Gastrocnemius medialis (tissue), 4 donors: ENCODE results near the gene KCNIP1.

Experiments
- POLR2A ChIP-seq, 2 donors: fragments of 450-650 bp; IDR thresholded peaks; one replicate each; pipeline ENCODE4 v1.6.1; 2017; ENCODE audit warnings: antibody characterized with exemption in 2 of 2, mild to moderate bottlenecking in 2 of 2, moderate library complexity in 2 of 2
- TF ChIP-seq, protein P1 (sequence below), 5 experiments: fragments of 450-650 bp in 3 of 5; fragments of 200-600 bp in 2 of 5; sonication (generic) in 2 of 5; IDR thresholded peaks in 4 of 5; conservative IDR thresholded peaks in 1 of 5; 1 replicate in 4 of 5; 2 replicates in 1 of 5; pipeline ENCODE4 v1.5.1; 2016 to 2019; ENCODE audit warnings: antibody characterized with exemption in 5 of 5, mild to moderate bottlenecking in 3 of 5, moderate library complexity in 3 of 5

DNA sequence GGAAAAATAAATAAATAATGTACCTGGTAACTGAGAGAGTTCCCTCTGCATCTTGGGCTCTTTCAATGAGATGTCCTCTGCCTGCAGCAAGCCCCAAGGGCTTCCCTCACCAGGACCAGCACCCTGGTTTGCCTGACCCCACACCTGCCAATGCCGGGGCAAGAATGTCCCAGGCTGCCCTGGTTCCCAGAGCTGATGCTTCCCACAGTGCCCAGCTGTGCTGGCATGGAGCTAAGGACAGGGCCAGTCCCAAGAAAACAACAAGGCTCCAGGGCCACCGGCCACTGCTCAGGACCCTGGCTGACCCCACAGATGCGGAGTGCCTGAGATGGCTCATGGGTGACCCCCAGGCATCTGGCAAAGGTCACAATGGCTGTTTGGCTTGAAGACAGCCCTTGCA lies 123.5 kb downstream of the KCNIP1 start:
- TF ChIP-seq, protein P1, sequence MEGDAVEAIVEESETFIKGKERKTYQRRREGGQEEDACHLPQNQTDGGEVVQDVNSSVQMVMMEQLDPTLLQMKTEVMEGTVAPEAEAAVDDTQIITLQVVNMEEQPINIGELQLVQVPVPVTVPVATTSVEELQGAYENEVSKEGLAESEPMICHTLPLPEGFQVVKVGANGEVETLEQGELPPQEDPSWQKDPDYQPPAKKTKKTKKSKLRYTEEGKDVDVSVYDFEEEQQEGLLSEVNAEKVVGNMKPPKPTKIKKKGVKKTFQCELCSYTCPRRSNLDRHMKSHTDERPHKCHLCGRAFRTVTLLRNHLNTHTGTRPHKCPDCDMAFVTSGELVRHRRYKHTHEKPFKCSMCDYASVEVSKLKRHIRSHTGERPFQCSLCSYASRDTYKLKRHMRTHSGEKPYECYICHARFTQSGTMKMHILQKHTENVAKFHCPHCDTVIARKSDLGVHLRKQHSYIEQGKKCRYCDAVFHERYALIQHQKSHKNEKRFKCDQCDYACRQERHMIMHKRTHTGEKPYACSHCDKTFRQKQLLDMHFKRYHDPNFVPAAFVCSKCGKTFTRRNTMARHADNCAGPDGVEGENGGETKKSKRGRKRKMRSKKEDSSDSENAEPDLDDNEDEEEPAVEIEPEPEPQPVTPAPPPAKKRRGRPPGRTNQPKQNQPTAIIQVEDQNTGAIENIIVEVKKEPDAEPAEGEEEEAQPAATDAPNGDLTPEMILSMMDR (IDR thresholded peaks at IDR 0.05 in 4 of 5, conservative IDR thresholded peaks at IDR 0.05 in 1 of 5): no peak
- TF ChIP-seq POLR2A (IDR thresholded peaks at IDR 0.05): no peak
